GM12801 (cell line): ENCODE results near the gene CEMIP2.

Experiments
- TF ChIP-seq, protein P1 (sequence below): IDR thresholded peaks from one replicate; pipeline ENCODE4 v1.5.1; 2011; ENCODE audit warnings: control low read depth; ENCODE audit not compliant: insufficient read length; ENCODE audit errors: extremely low read depth

The CEMIP2 gene

DNA sequence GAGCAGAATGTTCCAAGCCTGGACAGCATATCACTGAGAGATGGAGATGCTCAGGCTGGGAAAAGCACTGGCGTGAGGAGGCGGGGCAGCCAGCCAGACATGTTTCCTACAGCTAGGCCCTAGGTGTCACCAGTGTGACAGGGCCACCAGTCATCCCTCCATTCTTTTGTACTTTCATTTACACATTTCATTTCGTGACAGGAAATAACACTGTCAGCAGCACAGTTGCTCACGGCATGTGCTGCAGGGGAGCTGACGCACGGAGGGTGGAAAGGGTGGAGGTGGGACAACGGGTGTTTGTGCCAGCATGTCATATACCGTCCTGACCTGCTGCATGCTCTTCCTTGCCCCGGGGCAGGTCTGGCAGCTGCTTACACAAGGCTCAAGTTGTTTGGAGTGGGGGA, 14.8 kb upstream of the CEMIP2 start:
- TF ChIP-seq, protein P1, sequence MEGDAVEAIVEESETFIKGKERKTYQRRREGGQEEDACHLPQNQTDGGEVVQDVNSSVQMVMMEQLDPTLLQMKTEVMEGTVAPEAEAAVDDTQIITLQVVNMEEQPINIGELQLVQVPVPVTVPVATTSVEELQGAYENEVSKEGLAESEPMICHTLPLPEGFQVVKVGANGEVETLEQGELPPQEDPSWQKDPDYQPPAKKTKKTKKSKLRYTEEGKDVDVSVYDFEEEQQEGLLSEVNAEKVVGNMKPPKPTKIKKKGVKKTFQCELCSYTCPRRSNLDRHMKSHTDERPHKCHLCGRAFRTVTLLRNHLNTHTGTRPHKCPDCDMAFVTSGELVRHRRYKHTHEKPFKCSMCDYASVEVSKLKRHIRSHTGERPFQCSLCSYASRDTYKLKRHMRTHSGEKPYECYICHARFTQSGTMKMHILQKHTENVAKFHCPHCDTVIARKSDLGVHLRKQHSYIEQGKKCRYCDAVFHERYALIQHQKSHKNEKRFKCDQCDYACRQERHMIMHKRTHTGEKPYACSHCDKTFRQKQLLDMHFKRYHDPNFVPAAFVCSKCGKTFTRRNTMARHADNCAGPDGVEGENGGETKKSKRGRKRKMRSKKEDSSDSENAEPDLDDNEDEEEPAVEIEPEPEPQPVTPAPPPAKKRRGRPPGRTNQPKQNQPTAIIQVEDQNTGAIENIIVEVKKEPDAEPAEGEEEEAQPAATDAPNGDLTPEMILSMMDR = no peak

DNA sequence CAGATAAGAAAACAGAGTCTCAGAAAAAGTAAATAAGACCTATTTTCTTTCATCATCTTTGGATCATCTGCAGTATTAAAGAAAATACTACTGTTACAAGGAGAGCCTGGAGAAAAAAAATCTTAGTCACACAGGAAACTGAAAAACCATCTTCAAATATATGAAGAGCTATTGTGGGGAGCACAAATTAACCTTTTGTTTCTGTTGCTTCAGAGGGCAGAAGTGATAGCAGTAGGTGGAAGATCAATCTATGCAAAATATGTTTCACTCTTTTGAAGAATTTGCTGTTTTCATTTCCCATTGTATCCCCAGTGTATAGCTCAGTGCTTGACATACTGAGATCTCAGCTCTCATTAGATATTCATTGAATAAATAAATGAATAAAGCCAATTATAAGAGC, 13.1 kb upstream of the CEMIP2 start:
- TF ChIP-seq, protein P1 = no peak

DNA sequence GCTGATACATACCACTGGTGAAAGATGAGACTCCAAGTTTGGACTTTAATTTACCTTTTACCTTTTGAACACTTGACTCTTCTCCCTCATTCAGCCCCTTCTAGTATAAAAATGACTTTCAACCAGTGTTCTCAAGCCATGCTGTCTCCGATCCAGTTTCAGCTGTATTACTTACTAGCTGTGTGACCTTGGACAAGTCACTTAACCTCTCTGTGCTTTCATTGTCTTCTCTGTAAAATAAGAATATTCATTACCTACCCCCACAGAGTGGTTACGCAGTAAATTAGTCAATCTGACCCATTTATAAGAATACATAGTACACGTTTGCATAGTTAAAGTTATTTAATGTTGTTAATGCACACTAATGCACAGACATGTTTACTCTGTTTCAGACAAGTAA, 12.6 kb upstream of the CEMIP2 start:
- TF ChIP-seq, protein P1 = no peak

DNA sequence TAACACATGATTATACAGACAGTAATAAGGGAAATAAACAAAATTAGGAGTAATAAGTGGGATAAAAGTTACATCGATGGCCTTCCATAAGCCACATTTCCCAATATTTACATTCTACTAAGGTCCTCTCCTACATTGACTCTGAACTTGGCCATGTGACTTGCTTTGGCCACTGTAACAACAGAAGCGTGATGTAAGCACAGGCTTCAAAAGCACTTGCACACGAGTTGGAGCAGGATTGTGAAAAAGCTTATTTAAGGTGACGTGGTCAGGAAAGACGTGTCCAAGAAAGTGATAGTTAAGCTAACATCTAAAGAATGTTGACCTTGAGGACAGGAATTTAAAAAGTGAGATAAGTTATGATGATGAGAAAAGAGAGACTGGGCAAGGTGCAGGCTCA, 9.8 kb upstream of the CEMIP2 start:
- TF ChIP-seq, protein P1 = no peak

DNA sequence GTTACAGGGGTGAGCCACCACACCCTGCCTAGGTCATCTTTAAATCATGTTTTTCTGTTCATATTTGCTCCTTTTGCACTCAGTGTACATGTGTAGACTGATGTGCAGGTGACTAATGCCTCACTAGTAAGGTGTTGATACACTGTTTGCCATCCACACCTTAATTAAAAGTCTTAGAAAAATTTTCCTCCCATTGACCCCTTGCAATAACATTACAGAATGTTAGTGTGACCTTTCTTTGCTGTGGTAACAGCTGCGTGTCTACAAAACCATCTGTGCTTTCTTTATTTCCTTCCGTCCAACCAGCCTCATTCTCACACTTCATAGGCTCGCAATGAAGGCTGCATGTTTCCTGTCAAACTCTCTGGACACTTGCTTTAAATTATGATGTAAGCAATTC, 6.6 kb upstream of the CEMIP2 start:
- TF ChIP-seq, protein P1 = no peak

DNA sequence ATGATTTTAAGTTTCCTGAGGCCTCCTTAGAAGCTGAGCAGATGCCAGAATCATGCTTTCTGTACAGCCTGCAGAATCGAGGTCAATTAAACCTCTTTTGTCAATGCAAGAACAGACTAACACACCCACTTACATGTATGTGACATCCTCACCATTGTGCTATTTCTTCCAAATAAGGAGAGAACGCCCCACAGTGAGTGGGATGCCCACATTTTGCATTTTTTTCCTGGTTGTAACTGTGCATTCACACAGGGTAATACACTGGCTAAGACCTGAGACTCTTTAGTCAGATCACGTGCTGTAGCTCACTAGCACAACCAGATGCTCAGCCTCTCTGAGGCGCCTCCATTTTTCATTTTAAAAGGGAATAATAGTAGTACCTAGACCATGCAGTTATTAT, 4.4 kb upstream of the CEMIP2 start:
- TF ChIP-seq, protein P1 = no peak

DNA sequence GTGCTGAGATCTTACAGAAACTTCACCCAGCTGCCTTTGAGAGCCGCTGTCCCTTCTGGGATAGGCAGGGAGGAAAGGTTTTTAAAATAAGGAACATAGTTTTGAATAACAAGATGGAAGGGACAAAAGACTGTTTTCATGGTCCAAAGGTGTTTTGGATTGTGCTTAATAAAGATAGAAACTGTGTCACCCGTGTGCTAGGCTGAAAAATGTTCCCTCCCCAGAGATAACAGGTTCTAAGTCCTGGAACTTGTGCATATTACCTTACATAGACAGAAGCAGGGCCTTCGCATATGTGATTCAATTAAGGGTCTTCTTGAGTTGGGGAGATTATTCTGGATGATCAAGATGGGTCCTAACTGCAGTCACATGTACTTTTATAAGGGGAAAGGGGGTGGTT, 1.9 kb upstream of the CEMIP2 start:
- TF ChIP-seq, protein P1 = no peak
